ENCODE measurements around the gene NR4A1.
A peak's percentile ranks its signal among the peaks of the same experiment; 100 is the strongest.

NR4A1 gene

GRCh38 chr12:52062167-52063081 is 11.2 kb downstream of the NR4A1 start:
- DNase-seq (ENCODE audit: low read depth, low spot score), result no peak
- no peak overlapping the region for H3K27ac ChIP-seq
- H3K36me3 ChIP-seq (ENCODE audit: insufficient read depth, low read length), result no peaks in the 10 kb centered on the region; the same call in 1 of the 2 replicates
- H3K4me3 ChIP-seq, result no peak overlapping the region
- TF ChIP-seq POLR2AphosphoS5 (IDR thresholded peaks at IDR 0.05; ENCODE audit: borderline replicate concordance, low read depth, low read length) (no peak), FOXP2 (optimal IDR thresholded peaks at IDR 0.05; ENCODE audit: control extremely low read depth, extremely low read length, insufficient read depth) (no peak), EZH2 (IDR thresholded peaks at IDR 0.05) (no peak)
- no peak overlapping the region for H3K9ac ChIP-seq (ENCODE audit: insufficient read length)
- H3K9me3 ChIP-seq (ENCODE audit: low read depth, low read length), result no peaks in the 10 kb centered on the region

GRCh38 chr12:52063082-52063924 is 12.1 kb downstream of the NR4A1 start:
- DNase-seq (ENCODE audit: low read depth, low spot score), result no peak
- Histone ChIP-seq H3K27ac (no peak overlapping the region), H3K9ac (ENCODE audit: insufficient read length) (no peak overlapping the region), H3K4me3 (no peak overlapping the region), H3K9me3 (ENCODE audit: low read depth, low read length) (no peaks in the 10 kb centered on the region), H3K36me3 (ENCODE audit: insufficient read depth, low read length) (no peaks in the 10 kb centered on the region; the same call in 1 of the 2 replicates)
- TF ChIP-seq FOXP2 (optimal IDR thresholded peaks at IDR 0.05; ENCODE audit: control extremely low read depth, extremely low read length, insufficient read depth), result no peak
- no peak for TF ChIP-seq POLR2AphosphoS5 (IDR thresholded peaks at IDR 0.05; ENCODE audit: borderline replicate concordance, low read depth, low read length)
- no peak for TF ChIP-seq EZH2 (IDR thresholded peaks at IDR 0.05)

- Histone ChIP-seq H3K27ac (no peak overlapping the region), H3K4me3 (no peak overlapping the region), H3K9ac (ENCODE audit: insufficient read length) (no peak overlapping the region), H3K36me3 (ENCODE audit: insufficient read depth, low read length) (no peaks in the 10 kb centered on the region; the same call in 1 of the 2 replicates), H3K9me3 (ENCODE audit: low read depth, low read length) (no peaks in the 10 kb centered on the region)
- DNase-seq (ENCODE audit: low read depth, low spot score), result no peak
- TF ChIP-seq FOXP2 (optimal IDR thresholded peaks at IDR 0.05; ENCODE audit: control extremely low read depth, extremely low read length, insufficient read depth), result no peak
These were observed 12.9 kb downstream of the NR4A1 start for GRCh38 chr12:52063981-52064649.

DNA sequence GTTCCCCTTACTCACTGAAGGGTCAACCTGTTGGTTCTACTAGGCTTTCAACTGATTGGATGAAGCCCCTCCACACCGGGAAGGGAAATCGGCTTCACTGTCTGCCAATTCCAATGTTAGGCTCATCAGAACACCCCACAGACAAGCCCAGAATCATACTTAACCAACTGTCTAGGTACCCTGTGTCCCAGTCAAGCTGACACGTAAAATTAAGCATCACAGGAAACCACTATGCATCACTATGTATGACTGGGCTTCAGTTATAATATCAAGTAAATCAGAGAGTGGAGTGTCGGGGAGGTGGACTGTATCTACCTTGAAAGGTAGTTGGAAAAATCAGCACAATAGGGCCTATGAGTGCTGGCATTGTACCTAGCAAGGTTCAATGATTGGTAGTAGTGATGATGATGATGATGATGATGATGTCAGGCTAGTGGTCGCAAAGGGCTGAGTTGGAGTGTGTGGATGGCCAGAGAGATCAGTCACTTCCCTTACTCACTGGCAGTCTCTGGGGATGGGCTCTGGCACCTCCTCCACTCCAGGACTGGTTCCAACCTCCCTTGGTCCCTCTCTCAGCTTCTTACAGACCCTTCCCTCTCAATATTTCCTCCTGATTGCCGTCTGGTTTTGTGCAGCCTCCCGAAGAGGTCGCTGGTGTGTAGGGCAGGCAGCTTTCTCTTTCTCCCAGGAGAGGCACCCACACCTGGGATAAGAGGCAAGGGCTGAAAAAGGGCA is 15.3 kb downstream of the NR4A1 start:
- TF ChIP-seq POLR2AphosphoS5 (IDR thresholded peaks at IDR 0.05; ENCODE audit: borderline replicate concordance, low read depth, low read length) (no peak), EZH2 (IDR thresholded peaks at IDR 0.05) (no peak), FOXP2 (optimal IDR thresholded peaks at IDR 0.05; ENCODE audit: control extremely low read depth, extremely low read length, insufficient read depth) (no peak)
- Histone ChIP-seq H3K9ac (ENCODE audit: insufficient read length) (no peak overlapping the region), H3K4me3 (no peak overlapping the region)

GRCh38 chr12:52067081-52067374 is 15.8 kb downstream of the NR4A1 start:
- no peak for DNase-seq (ENCODE audit: low read depth, low spot score)
- TF ChIP-seq POLR2AphosphoS5 (IDR thresholded peaks at IDR 0.05; ENCODE audit: borderline replicate concordance, low read depth, low read length) (no peak), FOXP2 (optimal IDR thresholded peaks at IDR 0.05; ENCODE audit: control extremely low read depth, extremely low read length, insufficient read depth) (no peak), EZH2 (IDR thresholded peaks at IDR 0.05) (no peak)
- H3K4me3 ChIP-seq, result no peak overlapping the region
- H3K27ac ChIP-seq, result no peak overlapping the region
- H3K36me3 ChIP-seq (ENCODE audit: insufficient read depth, low read length), result peaks cover 1% of the 10 kb centered on the region; the same call in 1 of the 2 replicates
- H3K9me3 ChIP-seq (ENCODE audit: low read depth, low read length), result no peaks in the 10 kb centered on the region
- no peak overlapping the region for H3K9ac ChIP-seq (ENCODE audit: insufficient read length)

More for the DNA sequence above, 15.3 kb downstream of the NR4A1 start:
- H3K36me3 ChIP-seq (ENCODE audit: insufficient read depth, low read length), result no peaks in the 10 kb centered on the region
- DNase-seq (ENCODE audit: low read depth, low spot score), result no peak
- no peak overlapping the region for H3K27ac ChIP-seq
- H3K9me3 ChIP-seq (ENCODE audit: low read depth, low read length), result no peaks in the 10 kb centered on the region

GRCh38 chr12:52069327-52070184 is 18.3 kb downstream of the NR4A1 start, which contains the start of gene ATG101:
ATG101 (plus strand) TSS chr12:52069978; CDS start chr12:52073651, 3,673 bp downstream.
- peak within 1 kb of the TSS; percentile 97 for H3K27ac ChIP-seq
- peaks cover 20% of the 10 kb centered on the region; the same call in 1 of the 2 replicates for H3K36me3 ChIP-seq (ENCODE audit: insufficient read depth, low read length)
- H3K4me3 ChIP-seq, result peak within 1 kb of the TSS; percentile 95
- peak; percentile 90 for DNase-seq (ENCODE audit: low read depth, low spot score)
- peak; percentile 84 for TF ChIP-seq POLR2AphosphoS5 (IDR thresholded peaks at IDR 0.05; ENCODE audit: borderline replicate concordance, low read depth, low read length)
- no peak for TF ChIP-seq EZH2 (IDR thresholded peaks at IDR 0.05)
- peak within 1 kb of the TSS; percentile 98 for H3K9ac ChIP-seq (ENCODE audit: insufficient read length)
- H3K9me3 ChIP-seq (ENCODE audit: low read depth, low read length), result no peaks in the 10 kb centered on the region
